Naive B cell (primary cell): ENCODE data around the gene NDRG2. TPM values are rescaled to one million over a fixed set of nuclear protein-coding genes. Genes with fewer than 3 reads are reported as not detected.

Experiments used
- ATAC-seq, 2 donors: fragments of 150-1000 bp; cut with Tn5 transposase; 2 replicates each; pipeline ENCODE4 v1.10.0; 2021; ENCODE audit warnings: low read depth in 2 of 2, mild to moderate bottlenecking in 2 of 2, moderate library complexity in 2 of 2
- DNase-seq: peaks from one replicate; pipeline ENCODE4 v3.0.0; 2022
- H3K27ac Mint-ChIP-seq, 6 donors: one replicate each; pipeline ENCODE4 v1.8.0; 2020 to 2022; ENCODE audit warnings: mild to moderate bottlenecking in 6 of 6, mixed read lengths in 6 of 6, moderate library complexity in 5 of 6, inconsistent platforms in 2 of 6
- H3K27me3 Mint-ChIP-seq, 3 donors: one replicate each; pipeline ENCODE4 v1.8.0; 2021 to 2022; ENCODE audit warnings: mixed read lengths in 3 of 3, mild to moderate bottlenecking in 1 of 3
- H3K36me3 Mint-ChIP-seq, 2 donors: one replicate each; pipeline ENCODE4 v1.8.0; 2020 to 2022; ENCODE audit warnings: mixed read lengths in 2 of 2, inconsistent platforms in 1 of 2, mild to moderate bottlenecking in 1 of 2
- H3K4me1 Mint-ChIP-seq, 3 donors: one replicate each; pipeline ENCODE4 v1.8.0; 2020 to 2022; ENCODE audit warnings: mixed read lengths in 3 of 3, inconsistent platforms in 1 of 3, mild to moderate bottlenecking in 1 of 3, moderate library complexity in 1 of 3
- H3K4me3 Mint-ChIP-seq, 8 donors: one replicate each; pipeline ENCODE4 v1.8.0; 2020 to 2022; ENCODE audit warnings: mild to moderate bottlenecking in 8 of 8, mixed read lengths in 8 of 8, moderate library complexity in 8 of 8, inconsistent platforms in 2 of 8
- H3K9me3 Mint-ChIP-seq, 7 donors: one replicate each; pipeline ENCODE4 v1.8.0; 2020 to 2022; ENCODE audit warnings: mixed read lengths in 7 of 7, mild to moderate bottlenecking in 5 of 7, inconsistent platforms in 2 of 7, moderate library complexity in 1 of 7
- polyA plus RNA-seq, 6 donors: library from polyadenylated mRNA; unstranded; fragments of 300-500 nt; fragmentation: Illumina TruSeq; gene quantifications; one replicate each; pipeline ENCODE4 v1.2.3, GENCODE V29; 2021; ENCODE audit warnings: low read depth in 6 of 6

The NDRG2 gene
- polyA plus RNA-seq, 6 donors from 2014 or later = 5.7 to 9.8 (median 7.1) TPM

DNA sequence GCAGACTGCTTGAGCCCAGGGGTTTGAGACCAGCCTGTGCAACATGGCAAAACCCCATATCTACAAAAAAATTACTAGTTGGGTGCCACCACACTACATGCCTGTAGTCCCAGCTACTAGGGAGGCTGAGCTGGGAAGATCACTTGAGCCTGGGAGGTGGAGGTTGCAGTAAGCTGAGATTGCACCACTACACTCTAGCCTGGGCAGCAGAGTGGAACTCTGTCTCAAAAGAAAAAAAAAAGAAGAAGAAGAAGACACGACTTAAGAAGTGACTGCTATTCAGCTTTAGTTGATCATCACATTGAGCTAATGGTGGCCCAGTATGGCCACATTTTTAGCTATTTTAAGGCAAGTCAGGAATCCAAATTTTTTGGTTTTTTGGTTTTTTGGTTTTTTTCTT lies 44.0 kb downstream of the NDRG2 start:
- H3K27me3 Mint-ChIP-seq = peaks cover 10 to 64% (median 36%) of the 10 kb centered on the region in 3 donors
- DNase-seq (no peak), ATAC-seq (no peak)
- no peaks in the 10 kb centered on the region for H3K9me3 Mint-ChIP-seq
- H3K36me3 Mint-ChIP-seq = no peaks in the 10 kb centered on the region
- H3K4me1 Mint-ChIP-seq = peaks cover 0 to 4% (median 3%) of the 10 kb centered on the region in 3 donors
- no peak overlapping the region for H3K27ac Mint-ChIP-seq
- no peak overlapping the region for H3K4me3 Mint-ChIP-seq

DNA sequence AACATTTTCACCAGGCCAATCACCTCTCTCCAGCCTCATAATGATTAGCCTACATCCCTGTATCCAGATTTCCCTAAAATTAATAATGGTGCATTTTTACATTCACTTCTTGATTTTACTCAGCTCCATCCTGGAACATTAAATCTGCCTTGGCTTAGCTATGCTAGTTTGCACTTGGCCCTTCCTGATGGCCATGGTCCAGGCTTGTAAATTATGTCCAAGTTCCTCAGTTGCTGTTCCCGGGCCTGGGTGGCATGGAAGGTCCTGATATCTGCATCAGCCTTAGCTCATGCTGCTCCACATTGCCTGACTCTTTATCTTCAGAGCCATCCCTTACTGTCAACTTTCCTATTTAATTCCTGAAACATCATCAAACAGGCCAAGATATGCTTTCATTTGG lies 46.2 kb downstream of the NDRG2 start:
- Mint-ChIP-seq H3K4me1 (no peaks in the 10 kb centered on the region), H3K4me3 (no peak overlapping the region), H3K27ac (no peak overlapping the region), H3K36me3 (no peaks in the 10 kb centered on the region), H3K9me3 (no peaks in the 10 kb centered on the region), H3K27me3 (peaks cover 15 to 60% (median 42%) of the 10 kb centered on the region in 3 donors)
- DNase-seq (no peak), ATAC-seq (no peak)

DNA sequence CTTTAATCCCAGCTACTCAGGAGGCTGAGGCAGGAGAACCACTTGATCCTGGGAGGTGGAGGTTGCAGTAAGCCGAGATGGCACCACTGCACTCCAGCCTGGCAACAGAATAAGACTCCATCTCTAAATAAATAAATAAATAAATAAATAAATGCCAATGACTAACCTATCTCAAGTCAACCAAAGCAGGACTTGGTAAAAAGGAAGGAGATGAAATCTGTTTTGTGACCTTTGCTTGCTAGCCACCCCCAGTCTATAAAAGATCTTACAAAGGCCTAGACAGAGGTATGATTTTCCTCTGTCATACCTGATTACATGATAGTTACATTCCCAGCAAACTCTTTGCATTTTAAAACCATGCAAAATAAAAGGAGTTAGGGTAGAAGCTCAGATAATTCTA lies 48.6 kb downstream of the NDRG2 start:
- H3K27me3 Mint-ChIP-seq = peaks cover 31 to 60% (median 56%) of the 10 kb centered on the region in 3 donors
- H3K4me1 Mint-ChIP-seq = peaks cover 4 to 6% (median 5%) of the 10 kb centered on the region in 3 donors
- DNase-seq (no peak), ATAC-seq (no peak)
- no peak overlapping the region for H3K27ac Mint-ChIP-seq
- H3K4me3 Mint-ChIP-seq = no peak overlapping the region
- H3K36me3 Mint-ChIP-seq = no peaks in the 10 kb centered on the region
- no peaks in the 10 kb centered on the region for H3K9me3 Mint-ChIP-seq

DNA sequence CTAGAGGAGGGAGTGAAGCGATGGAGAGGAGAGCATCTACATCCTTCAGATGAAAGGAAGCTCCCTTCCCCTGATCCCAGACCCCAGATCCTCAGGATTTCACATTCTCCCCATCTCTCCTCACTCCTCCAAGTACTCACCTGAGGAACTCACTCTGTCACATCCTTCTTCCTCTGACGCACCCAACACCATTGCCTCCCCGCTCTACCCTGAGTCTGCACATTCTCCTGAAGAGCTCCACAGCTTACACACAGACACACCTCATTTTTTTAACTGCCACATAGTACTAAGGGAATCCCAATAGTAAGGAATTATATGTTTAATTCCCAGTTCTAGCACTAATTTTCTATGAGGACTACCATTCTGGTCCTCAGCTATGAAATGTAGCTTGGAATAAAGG lies 51.4 kb downstream of the NDRG2 start:
- DNase-seq (no peak), ATAC-seq (no peak)
- H3K27me3 Mint-ChIP-seq = peaks cover 38 to 45% (median 44%) of the 10 kb centered on the region in 3 donors
- H3K27ac Mint-ChIP-seq = peak overlapping the region in 1 of 6 donors; percentile 92
- no peak overlapping the region for H3K4me3 Mint-ChIP-seq
- no peaks in the 10 kb centered on the region for H3K36me3 Mint-ChIP-seq
- H3K9me3 Mint-ChIP-seq = no peaks in the 10 kb centered on the region
- H3K4me1 Mint-ChIP-seq = peaks cover 4 to 12% (median 12%) of the 10 kb centered on the region in 3 donors

DNA sequence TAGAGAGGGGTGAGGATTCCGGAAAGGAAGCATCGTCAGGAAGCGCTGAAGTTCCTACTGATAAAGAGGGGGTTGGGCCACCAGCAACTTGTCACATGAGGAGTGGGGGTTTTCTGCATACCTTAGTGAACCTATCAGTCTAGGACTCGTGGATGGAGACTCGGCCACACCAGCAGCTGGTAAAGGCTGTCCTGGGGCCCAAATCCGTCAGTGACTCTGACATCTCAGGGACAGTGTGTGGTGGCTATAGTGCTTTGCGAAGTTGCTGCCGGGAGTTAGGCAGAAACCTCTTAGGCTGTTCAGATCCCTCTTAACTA lies 53.2 kb downstream of the NDRG2 start:
- H3K36me3 Mint-ChIP-seq = no peaks in the 10 kb centered on the region
- no peaks in the 10 kb centered on the region for H3K9me3 Mint-ChIP-seq
- peaks cover 4 to 12% (median 12%) of the 10 kb centered on the region in 3 donors for H3K4me1 Mint-ChIP-seq
- peak overlapping the region; percentile 82 to 95 (median 91) for H3K4me3 Mint-ChIP-seq
- ATAC-seq = peak; percentile 25 to 29
- H3K27ac Mint-ChIP-seq = peak overlapping the region in 3 of 6 donors; percentile 8 to 63 (median 49)
- H3K27me3 Mint-ChIP-seq = peaks cover 47 to 56% (median 50%) of the 10 kb centered on the region in 3 donors
- DNase-seq = no peak

DNA sequence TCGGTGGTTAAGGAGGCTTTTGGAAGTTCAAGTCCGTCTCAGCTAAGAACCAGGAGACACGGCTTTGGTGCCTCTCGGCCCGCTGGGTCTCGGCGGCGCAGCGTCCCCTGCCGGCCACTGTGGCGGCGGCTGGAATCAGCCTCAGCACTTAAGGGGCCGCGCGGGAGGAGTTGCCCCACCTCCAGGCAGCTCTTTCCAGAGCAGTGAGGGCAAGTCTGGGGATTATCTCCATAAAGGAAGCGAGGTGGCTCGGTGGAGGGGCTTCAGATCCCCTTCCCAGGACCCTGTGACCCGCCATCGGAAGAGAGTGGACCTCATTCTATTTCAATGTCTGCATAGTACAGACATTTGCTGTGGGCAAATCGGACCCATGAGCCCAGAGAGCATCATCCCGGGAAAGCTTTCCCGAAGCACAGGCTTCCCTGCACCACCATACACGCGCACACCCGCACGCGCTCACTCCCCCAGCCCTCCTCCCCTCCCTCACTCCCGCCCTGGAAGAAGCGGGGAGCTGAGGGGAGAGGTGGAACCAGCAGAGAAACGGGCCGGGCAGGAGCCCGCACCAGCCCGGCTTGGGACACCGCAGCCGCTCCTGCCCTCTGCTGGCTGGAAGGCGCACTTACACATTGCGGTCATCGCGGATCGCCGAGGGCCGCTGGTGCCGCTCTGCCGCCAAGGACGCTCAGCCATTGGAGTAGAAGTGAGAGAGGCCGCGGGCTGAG lies 53.7 kb downstream of the NDRG2 start:
- peak; percentile 85 to 89 for ATAC-seq

GRCh38 chr14:20970647-20970982 lies 54.2 kb downstream of the NDRG2 start:
- Mint-ChIP-seq H3K36me3 (no peaks in the 10 kb centered on the region), H3K27ac (peak overlapping the region in 2 of 6 donors; percentile 22 to 83), H3K27me3 (peaks cover 47 to 56% (median 50%) of the 10 kb centered on the region in 3 donors), H3K9me3 (no peaks in the 10 kb centered on the region), H3K4me3 (peak overlapping the region; percentile 82 to 95 (median 91)), H3K4me1 (peaks cover 4 to 12% (median 12%) of the 10 kb centered on the region in 3 donors)
- DNase-seq (no peak), ATAC-seq (peak; percentile 2)

More for the DNA sequence above, 53.7 kb downstream of the NDRG2 start:
- no peaks in the 10 kb centered on the region for H3K36me3 Mint-ChIP-seq
- DNase-seq = peak; percentile 75
- peaks cover 47 to 56% (median 50%) of the 10 kb centered on the region in 3 donors for H3K27me3 Mint-ChIP-seq
- no peaks in the 10 kb centered on the region for H3K9me3 Mint-ChIP-seq
- peak overlapping the region in 4 of 6 donors; percentile 8 to 83 (median 42) for H3K27ac Mint-ChIP-seq
- peaks cover 4 to 12% (median 12%) of the 10 kb centered on the region in 3 donors for H3K4me1 Mint-ChIP-seq
- peak overlapping the region; percentile 82 to 95 (median 91) for H3K4me3 Mint-ChIP-seq

- Mint-ChIP-seq H3K36me3 (no peaks in the 10 kb centered on the region), H3K4me3 (no peak overlapping the region), H3K27ac (no peak overlapping the region), H3K27me3 (peaks cover 56 to 57% (median 56%) of the 10 kb centered on the region in 3 donors), H3K9me3 (no peaks in the 10 kb centered on the region), H3K4me1 (peaks cover 4 to 12% (median 12%) of the 10 kb centered on the region in 3 donors)
- ATAC-seq (no peak), DNase-seq (no peak)
These were observed 55.5 kb downstream of the NDRG2 start for GRCh38 chr14:20969336-20969735.

Other genes starting within 250 kb of the NDRG2 start
- 100 to 1,000 TPM in 5 of 6 donors, 10 to 100 TPM in 1; 94.0 to 368 (median 337) TPM for gene RNASE6, start 243.8 kb downstream of the NDRG2 start, polyA plus RNA-seq
- gene RNASE1, start 222.2 kb downstream of the NDRG2 start, polyA plus RNA-seq = under 1 TPM in 1 of 6 donors, not detected in 5; 0.40 TPM
- gene RNASE3, start 133.7 kb downstream of the NDRG2 start, polyA plus RNA-seq = not detected
- gene RNASE2, start 69.6 kb downstream of the NDRG2 start, polyA plus RNA-seq = 1 to 10 TPM in 2 of 6 donors, under 1 TPM in 1, not detected in 3; 0.41 to 1.7 (median 1.3) TPM
- 10 to 100 TPM; 53.0 to 73.5 (median 59.7) TPM for gene METTL17, start 35.1 kb downstream of the NDRG2 start, polyA plus RNA-seq
- gene SLC39A2, start 25.8 kb downstream of the NDRG2 start, polyA plus RNA-seq = not detected
- not detected for gene TPPP2, start 5.2 kb upstream of the NDRG2 start, polyA plus RNA-seq
- gene RNASE13, start 9.7 kb upstream of the NDRG2 start, polyA plus RNA-seq = not detected
- gene RNASE7, start 17.3 kb upstream of the NDRG2 start, polyA plus RNA-seq = not detected
- gene RNASE8, start 32.8 kb upstream of the NDRG2 start, polyA plus RNA-seq = not detected
- under 1 TPM in 5 of 6 donors, not detected in 1; 0.07 to 0.99 (median 0.27) TPM for gene ARHGEF40, start 45.2 kb upstream of the NDRG2 start, polyA plus RNA-seq
- gene ZNF219, start 73.6 kb upstream of the NDRG2 start, polyA plus RNA-seq = 1 to 10 TPM in 1 of 6 donors, under 1 TPM in 3, not detected in 2; 0.13 to 1.1 (median 0.56) TPM
- not detected for gene TMEM253, start 76.0 kb upstream of the NDRG2 start, polyA plus RNA-seq
- not detected for gene OR5AU1, start 131.0 kb upstream of the NDRG2 start, polyA plus RNA-seq
- gene HNRNPC, start 244.4 kb upstream of the NDRG2 start, polyA plus RNA-seq = 1,000 to 10,000 TPM in 2 of 6 donors, 100 to 1,000 TPM in 4; 797 to 1,243 (median 873) TPM